ENCODE data around the gene SERTAD2.

The SERTAD2 gene

DNA sequence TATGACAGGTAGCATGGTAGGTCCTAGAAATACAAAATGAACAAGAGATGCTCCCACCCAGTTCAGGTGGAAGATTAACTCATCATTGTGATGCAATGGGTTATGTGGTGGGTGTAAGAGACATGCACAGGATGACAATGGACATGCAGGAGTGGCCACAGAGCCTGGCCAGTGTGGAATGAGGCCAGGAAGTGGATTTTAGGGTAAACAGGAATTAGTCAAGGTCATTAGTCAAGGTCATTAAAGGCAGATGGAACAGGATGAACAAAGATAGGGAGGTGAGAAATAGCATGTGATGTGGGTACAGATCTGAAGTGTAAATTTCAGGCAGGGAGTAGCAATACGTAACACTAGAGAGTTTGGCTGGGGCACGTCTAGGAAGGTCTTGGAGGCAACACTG lies 15.6 kb upstream of the SERTAD2 start:
- H3K27ac ChIP-seq: no peak overlapping the region

DNA sequence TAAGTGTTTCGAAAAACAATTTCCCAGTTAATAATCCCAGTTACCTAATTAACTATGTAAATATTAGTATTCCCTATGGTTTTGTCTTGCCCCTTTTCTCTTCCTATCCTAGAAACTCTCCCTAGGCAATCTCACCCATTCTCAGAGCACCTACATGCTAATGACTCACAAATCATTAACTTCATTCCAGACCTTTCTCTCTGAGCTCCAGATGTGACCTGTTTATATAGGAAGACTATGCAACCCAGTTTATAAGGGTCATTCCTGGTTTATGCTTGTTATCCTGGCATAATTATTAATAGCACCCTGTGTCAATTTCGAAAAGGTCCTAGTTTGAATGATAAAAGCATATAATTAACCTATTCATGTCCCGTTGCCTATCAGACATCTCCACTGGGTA lies 14.8 kb upstream of the SERTAD2 start:
- no peak overlapping the region for H3K27ac ChIP-seq
- TF ChIP-seq, protein P1, sequence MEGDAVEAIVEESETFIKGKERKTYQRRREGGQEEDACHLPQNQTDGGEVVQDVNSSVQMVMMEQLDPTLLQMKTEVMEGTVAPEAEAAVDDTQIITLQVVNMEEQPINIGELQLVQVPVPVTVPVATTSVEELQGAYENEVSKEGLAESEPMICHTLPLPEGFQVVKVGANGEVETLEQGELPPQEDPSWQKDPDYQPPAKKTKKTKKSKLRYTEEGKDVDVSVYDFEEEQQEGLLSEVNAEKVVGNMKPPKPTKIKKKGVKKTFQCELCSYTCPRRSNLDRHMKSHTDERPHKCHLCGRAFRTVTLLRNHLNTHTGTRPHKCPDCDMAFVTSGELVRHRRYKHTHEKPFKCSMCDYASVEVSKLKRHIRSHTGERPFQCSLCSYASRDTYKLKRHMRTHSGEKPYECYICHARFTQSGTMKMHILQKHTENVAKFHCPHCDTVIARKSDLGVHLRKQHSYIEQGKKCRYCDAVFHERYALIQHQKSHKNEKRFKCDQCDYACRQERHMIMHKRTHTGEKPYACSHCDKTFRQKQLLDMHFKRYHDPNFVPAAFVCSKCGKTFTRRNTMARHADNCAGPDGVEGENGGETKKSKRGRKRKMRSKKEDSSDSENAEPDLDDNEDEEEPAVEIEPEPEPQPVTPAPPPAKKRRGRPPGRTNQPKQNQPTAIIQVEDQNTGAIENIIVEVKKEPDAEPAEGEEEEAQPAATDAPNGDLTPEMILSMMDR (IDR thresholded peaks at IDR 0.05): no peak
- no peak for TF ChIP-seq ZFX (IDR thresholded peaks at IDR 0.05; ENCODE audit: borderline replicate concordance)

More for the DNA sequence above, 15.6 kb upstream of the SERTAD2 start:
- TF ChIP-seq, protein P1 (IDR thresholded peaks at IDR 0.05): no peak
- TF ChIP-seq ZFX (IDR thresholded peaks at IDR 0.05; ENCODE audit: borderline replicate concordance): no peak

DNA sequence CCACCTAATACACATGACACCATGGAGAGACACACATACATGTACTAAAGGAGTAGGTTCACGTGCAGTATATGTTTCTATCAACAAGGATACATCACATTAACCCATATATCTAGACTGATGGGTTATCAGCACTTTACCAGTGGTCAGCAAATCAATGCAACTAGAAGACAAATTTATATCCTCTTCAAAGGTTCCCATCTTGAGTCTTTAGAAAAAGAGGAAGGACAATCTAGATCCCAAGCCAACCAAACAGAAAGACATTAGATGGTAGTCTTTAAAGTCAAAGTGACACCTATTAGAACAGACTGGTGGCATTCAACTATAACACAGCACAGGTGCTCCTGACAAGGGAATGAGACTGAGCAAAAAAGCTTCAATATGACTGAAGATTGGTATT lies 13.8 kb upstream of the SERTAD2 start:
- H3K27ac ChIP-seq: no peak overlapping the region
- TF ChIP-seq, protein P1 (IDR thresholded peaks at IDR 0.05): no peak

DNA sequence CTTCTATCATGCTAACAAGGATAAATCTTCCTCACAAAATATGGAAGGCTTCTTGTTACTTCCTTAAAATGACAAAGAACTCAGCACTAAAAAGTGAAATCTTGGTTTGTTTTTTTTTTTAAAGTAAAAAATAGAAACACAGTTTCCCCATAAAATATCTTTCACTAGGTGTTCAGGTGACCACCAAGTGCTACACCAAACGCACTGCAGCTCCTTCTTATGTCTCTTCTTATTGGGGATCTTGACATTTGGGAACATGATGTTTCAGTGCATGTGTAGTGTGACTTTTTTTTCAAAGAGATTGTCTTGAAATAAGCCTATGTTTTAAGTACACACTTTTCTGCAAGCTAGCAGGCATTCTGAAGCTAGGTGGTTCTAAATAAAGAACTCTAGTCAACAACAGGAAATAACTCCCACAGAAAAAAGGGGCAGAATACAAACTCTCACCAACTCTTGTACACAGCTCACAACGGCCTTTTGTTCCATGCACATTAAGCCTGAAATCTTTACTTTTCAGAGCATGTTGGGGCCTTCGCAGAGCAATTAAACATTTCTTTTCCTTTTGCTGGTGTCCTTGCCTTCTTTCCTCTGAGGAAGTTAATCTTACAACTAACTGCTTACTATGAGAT lies 13.2 kb upstream of the SERTAD2 start:
- no peak overlapping the region for H3K27ac ChIP-seq
- TF ChIP-seq ZFX (IDR thresholded peaks at IDR 0.05; ENCODE audit: borderline replicate concordance): no peak
- TF ChIP-seq, protein P1 (IDR thresholded peaks at IDR 0.05): no peak

DNA sequence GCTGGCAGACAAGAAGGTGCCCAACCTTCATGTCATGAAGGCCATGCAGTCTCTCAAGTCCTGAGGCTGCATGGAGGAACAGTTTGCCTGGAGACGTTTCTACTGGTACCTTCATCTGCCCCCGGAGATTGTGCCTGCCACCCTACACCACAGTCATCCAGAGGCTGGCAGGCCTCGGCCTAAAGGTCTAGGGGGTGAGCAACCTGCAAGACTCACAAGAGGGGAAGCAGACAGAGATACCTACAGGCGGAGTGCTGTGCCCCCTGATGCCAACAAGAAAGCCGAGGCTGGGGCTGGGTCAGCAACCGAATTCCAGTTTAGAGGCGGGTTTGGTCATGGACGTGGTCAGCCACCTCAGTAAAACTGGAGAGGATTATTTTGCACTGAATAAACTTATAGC lies 12.0 kb upstream of the SERTAD2 start:
- no peak overlapping the region for H3K27ac ChIP-seq
- TF ChIP-seq, protein P1 (IDR thresholded peaks at IDR 0.05): no peak
- TF ChIP-seq ZFX (IDR thresholded peaks at IDR 0.05; ENCODE audit: borderline replicate concordance): no peak

DNA sequence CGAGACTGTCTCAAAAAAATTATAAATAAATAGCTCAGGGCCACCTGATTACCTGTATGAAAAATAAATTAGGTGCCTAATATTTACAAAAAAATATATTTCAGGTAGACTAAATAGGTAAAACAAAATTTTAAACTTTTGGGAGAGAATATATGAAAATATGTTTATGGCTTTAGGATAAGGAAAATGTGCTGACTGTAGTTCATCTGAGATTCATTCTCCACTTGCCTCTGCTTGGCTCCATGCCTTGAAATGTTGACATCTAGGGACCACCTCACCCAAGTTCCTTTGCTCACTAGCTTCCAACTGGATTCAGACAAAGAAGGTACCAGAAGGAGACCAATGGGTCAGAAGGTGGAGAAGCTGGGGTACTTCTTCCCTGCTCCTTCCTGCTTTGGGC lies 9.7 kb upstream of the SERTAD2 start:
- H3K27ac ChIP-seq: no peak overlapping the region
- TF ChIP-seq ZFX (IDR thresholded peaks at IDR 0.05; ENCODE audit: borderline replicate concordance): no peak

DNA sequence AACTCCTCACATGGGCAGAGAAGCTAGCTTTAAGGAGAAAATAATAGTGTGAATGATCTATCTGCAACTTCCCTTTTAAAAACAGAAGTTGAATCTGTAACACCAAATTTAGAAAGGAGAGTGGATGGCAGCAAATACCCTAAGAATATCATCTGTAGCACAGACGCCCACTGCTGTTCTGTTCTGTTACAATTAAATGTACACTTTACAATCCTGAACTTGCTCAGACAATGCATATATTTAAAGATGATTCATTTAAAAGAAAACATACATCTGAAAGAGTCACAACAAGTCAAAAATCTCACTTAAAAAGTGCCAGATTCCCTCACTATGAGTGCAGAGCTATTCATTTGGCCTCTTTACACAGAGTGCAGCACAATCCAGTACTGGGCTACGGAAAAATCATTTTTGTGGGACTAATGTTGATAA lies 8.0 kb upstream of the SERTAD2 start:
- H3K27ac ChIP-seq: no peak overlapping the region
- TF ChIP-seq, protein P1 (IDR thresholded peaks at IDR 0.05): no peak
- TF ChIP-seq ZFX (IDR thresholded peaks at IDR 0.05; ENCODE audit: borderline replicate concordance): no peak

DNA sequence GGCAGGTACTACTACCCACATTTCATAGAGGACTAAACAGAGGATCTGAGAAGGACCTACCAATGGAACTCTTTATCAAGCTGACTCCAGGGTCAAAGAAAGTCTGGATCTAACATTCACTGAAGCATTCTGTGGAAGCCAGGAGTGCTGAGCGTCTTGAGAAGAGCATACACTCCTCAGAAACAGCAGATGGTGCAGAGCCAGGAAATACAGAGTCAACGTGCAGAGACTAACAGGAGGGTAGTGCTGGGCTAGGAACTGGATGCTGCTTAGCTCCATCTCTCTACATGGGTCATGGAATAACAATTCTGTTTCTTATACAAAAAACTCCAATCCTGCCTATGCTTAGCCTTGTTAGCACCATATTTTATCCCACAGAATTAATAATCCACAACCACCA lies 5.5 kb upstream of the SERTAD2 start:
- TF ChIP-seq, protein P1 (IDR thresholded peaks at IDR 0.05): no peak
- no peak for TF ChIP-seq ZFX (IDR thresholded peaks at IDR 0.05; ENCODE audit: borderline replicate concordance)
- H3K27ac ChIP-seq: no peak overlapping the region

All from 22Rv1 (cell line).